ENCODE results near the gene TOP3A. TPM values are rescaled to one million over a fixed set of nuclear protein-coding genes. Genes with fewer than 3 reads are reported as not detected.

The TOP3A gene
- total RNA-seq, 1 donor from 2014 or later, result 59.0 TPM

DNA sequence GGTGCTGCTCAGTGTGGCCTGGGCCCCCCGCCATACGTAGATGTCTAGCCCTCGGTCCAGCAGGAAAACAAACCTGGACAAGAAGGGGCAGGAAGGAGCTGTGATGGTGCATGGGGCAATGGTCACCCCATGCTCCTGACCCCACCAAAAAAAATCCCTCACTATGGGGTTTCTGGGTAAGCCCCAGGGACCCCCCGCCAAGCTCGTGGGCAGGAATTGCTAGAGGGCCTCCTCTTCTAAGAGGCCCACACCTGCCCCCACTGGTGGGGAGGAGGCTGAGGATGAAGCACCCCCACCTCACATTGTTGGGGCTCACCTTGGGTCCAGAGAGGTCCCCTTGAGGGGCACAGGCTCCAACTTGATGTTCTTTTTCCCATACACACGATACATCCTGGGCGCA, 66.0 kb downstream of the TOP3A start:
- no peaks in the 10 kb centered on the region for H3K9me3 Mint-ChIP-seq
- TF ChIP-seq, protein P1, sequence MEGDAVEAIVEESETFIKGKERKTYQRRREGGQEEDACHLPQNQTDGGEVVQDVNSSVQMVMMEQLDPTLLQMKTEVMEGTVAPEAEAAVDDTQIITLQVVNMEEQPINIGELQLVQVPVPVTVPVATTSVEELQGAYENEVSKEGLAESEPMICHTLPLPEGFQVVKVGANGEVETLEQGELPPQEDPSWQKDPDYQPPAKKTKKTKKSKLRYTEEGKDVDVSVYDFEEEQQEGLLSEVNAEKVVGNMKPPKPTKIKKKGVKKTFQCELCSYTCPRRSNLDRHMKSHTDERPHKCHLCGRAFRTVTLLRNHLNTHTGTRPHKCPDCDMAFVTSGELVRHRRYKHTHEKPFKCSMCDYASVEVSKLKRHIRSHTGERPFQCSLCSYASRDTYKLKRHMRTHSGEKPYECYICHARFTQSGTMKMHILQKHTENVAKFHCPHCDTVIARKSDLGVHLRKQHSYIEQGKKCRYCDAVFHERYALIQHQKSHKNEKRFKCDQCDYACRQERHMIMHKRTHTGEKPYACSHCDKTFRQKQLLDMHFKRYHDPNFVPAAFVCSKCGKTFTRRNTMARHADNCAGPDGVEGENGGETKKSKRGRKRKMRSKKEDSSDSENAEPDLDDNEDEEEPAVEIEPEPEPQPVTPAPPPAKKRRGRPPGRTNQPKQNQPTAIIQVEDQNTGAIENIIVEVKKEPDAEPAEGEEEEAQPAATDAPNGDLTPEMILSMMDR (IDR thresholded peaks at IDR 0.05; ENCODE audit: unreplicated experiment), result no peak
- peaks cover 31% of the 10 kb centered on the region for H3K36me3 Mint-ChIP-seq
- no peak overlapping the region for H3K4me3 Mint-ChIP-seq
- H3K4me1 Mint-ChIP-seq, result peaks cover 13% of the 10 kb centered on the region
- H3K27me3 Mint-ChIP-seq (ENCODE audit: low read depth), result no peaks in the 10 kb centered on the region
- H3K27ac Mint-ChIP-seq, result no peak overlapping the region
- no peak for DNase-seq (ENCODE audit: low spot score in 2 of 2, unreplicated experiment in 2 of 2)

DNA sequence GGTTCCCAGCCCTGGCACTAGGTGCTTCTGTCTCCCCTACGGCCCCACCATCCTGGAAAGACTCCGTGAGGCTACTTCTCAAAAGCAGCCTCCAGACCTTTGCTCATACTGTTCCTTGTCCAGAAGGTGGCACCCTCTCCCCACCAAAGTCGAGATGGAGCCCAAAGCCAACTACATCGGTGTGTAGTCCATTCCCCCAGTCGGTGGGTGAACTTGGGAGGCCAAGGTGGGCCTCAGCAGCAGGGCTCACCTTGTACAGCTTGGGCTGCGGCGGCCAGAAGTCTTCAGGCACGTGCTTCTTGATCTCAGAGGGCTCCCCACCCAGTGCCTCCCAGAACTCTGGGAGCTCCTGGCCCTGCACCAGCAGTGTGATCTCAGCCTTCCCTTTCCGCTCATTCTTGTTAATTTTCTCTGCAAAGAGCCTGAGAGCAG, 66.5 kb downstream of the TOP3A start:
- DNase-seq (ENCODE audit: low spot score in 2 of 2, unreplicated experiment in 2 of 2), result peak in 1 of 2 experiments; percentile 66
- H3K27me3 Mint-ChIP-seq (ENCODE audit: low read depth), result no peaks in the 10 kb centered on the region
- H3K27ac Mint-ChIP-seq, result peak overlapping the region; percentile 91
- peak overlapping the region; percentile 42 for H3K4me3 Mint-ChIP-seq
- no peaks in the 10 kb centered on the region for H3K9me3 Mint-ChIP-seq
- TF ChIP-seq, protein P1 (IDR thresholded peaks at IDR 0.05; ENCODE audit: unreplicated experiment), result peak; percentile 22
- peaks cover 27% of the 10 kb centered on the region for H3K36me3 Mint-ChIP-seq
- H3K4me1 Mint-ChIP-seq, result peaks cover 13% of the 10 kb centered on the region

DNA sequence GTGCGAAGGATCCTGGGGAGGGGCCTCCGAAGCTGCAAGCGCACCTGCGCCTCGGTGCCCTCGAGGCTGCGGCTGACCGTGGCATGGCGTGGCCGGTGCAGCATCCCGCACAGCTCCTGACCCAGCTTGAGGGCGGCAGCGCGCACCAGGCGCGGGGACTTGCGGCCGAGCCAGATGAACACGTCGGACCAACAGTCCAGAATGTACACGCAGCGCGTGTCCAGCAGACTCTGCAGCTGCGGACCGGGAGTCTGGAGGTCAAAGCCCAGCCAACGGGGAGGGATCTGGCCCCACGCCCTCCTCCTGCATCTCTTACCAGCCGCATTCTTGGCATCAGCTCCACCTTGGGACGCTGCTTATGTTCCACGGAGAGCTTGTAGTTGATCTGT, 67.2 kb downstream of the TOP3A start:
- no peak overlapping the region for H3K4me3 Mint-ChIP-seq
- H3K9me3 Mint-ChIP-seq, result no peaks in the 10 kb centered on the region
- H3K4me1 Mint-ChIP-seq, result peaks cover 13% of the 10 kb centered on the region
- TF ChIP-seq, protein P1 (IDR thresholded peaks at IDR 0.05; ENCODE audit: unreplicated experiment), result no peak
- peak overlapping the region; percentile 91 for H3K27ac Mint-ChIP-seq
- DNase-seq (ENCODE audit: low spot score in 2 of 2, unreplicated experiment in 2 of 2), result no peak
- H3K36me3 Mint-ChIP-seq, result peaks cover 25% of the 10 kb centered on the region
- no peaks in the 10 kb centered on the region for H3K27me3 Mint-ChIP-seq (ENCODE audit: low read depth)

DNA sequence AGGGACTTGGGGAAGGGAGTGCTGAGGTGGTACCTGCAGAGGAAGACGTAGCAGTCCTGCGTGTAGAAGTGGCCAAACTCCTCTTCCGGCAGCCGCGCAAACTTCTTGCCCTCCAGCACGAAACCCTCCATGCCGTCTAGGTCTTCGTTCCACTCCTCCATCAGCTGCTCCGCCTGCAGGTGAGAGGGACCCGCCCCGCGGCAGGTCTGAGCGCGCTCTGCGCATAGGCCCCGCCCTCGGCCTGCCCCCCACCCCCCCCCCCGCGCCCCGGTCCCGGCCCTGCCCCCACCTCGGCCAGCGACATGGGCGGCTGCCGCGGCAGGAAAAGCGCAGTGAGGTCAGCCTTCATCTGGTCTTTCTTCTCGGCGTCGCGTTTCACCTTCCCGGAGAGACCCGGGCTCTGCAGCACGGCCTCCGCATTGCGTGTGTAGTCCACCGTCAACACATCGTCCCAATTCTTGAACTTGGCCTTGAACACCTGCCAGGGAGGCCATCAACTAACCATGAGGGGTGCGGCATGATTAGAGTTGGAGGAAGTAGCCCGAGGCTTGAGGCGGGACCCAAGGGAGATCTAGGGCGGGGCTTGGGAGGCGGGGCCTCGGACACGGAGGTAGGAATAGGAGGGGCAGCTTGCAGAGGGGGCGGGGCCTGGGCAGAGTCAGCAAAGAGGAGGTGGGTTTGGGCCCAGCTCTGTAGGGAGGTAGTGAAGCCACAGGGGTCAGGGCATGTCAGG, 67.7 kb downstream of the TOP3A start:
- Mint-ChIP-seq H3K4me1 (peaks cover 13% of the 10 kb centered on the region), H3K27me3 (ENCODE audit: low read depth) (no peaks in the 10 kb centered on the region), H3K4me3 (peak overlapping the region; percentile 63), H3K27ac (peak overlapping the region; percentile 89), H3K36me3 (peaks cover 25% of the 10 kb centered on the region), H3K9me3 (no peaks in the 10 kb centered on the region)
- TF ChIP-seq, protein P1 (IDR thresholded peaks at IDR 0.05; ENCODE audit: unreplicated experiment), result no peak
- DNase-seq (ENCODE audit: low spot score in 2 of 2, unreplicated experiment in 2 of 2), result peak; percentile 57 to 70

DNA sequence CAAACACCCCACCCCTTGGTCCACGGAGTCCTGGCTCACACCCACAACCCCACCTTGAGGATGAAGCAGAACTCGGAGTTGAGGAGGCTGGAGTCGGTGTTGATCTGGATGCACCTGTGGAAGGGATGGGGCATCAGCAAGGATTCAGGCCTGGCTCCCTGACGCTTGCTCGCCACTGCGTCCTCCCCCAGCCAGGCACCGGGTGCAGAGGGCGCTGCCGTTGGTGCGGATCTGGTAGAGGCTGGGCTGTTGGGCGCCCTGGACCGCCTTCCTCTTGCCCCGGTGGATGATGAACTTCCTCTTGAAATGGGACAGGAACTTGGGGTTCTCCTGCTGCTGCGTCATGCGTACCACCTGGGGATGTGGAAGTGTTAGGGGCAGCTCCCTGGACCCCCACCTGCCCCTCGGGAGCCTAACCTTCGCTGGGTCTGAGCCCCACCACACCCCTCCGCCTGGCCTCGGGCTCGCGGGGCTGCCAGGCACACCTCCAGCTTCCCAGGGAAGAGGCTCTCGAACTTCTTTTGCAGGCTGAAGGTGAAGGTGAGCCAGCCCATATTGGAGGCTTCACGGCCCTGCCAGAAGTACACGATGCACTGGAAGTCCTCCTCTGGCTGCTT, 68.6 kb downstream of the TOP3A start:
- peaks cover 19% of the 10 kb centered on the region for H3K36me3 Mint-ChIP-seq
- peaks cover 13% of the 10 kb centered on the region for H3K4me1 Mint-ChIP-seq
- H3K27me3 Mint-ChIP-seq (ENCODE audit: low read depth), result no peaks in the 10 kb centered on the region
- no peak overlapping the region for H3K27ac Mint-ChIP-seq
- no peak for DNase-seq (ENCODE audit: low spot score in 2 of 2, unreplicated experiment in 2 of 2)
- no peaks in the 10 kb centered on the region for H3K9me3 Mint-ChIP-seq
- TF ChIP-seq, protein P1 (IDR thresholded peaks at IDR 0.05; ENCODE audit: unreplicated experiment), result no peak
- H3K4me3 Mint-ChIP-seq, result peak overlapping the region; percentile 45

Measured in mesothelial cell of epicardium (in vitro differentiated cells).